K562 (cell line): ENCODE results near the gene PLAC8. TPM values are rescaled to one million over a fixed set of nuclear protein-coding genes. Genes with fewer than 3 reads are reported as not detected.

Experiments used
- ARID2 ChIP-seq: fragments of 450-650 bp; IDR thresholded peaks from 2 replicates; pipeline ENCODE4 v1.6.1; 2017; ENCODE audit warnings: antibody characterized with exemption, mild to moderate bottlenecking
- CHD7 ChIP-seq: fragments of 200-600 bp; sonication (generic); IDR thresholded peaks from one replicate; pipeline ENCODE4 v1.6.1; 2012; ENCODE audit warnings: mild to moderate bottlenecking, low read depth, low read length, inconsistent platforms
- CTCFL ChIP-seq: IDR thresholded peaks from 2 replicates; pipeline ENCODE4 v1.6.1; 2011; ENCODE audit warnings: borderline replicate concordance, low read depth, mild to moderate bottlenecking, moderate library complexity, low read length; ENCODE audit not compliant: insufficient read depth, poor library complexity, severe bottlenecking
- GATA2 ChIP-seq: sonication (generic); formaldehyde crosslinking; IDR thresholded peaks from 2 replicates; pipeline ENCODE4 v1.4.0; 2020; ENCODE audit warnings: mild to moderate bottlenecking, missing genetic modification reagents
- JUNB ChIP-seq: fragments of 450-650 bp; formaldehyde crosslinking; conservative IDR thresholded peaks from 2 replicates; pipeline ENCODE4 v1.4.0; 2020; ENCODE audit warnings: mild to moderate bottlenecking
- MTA2 ChIP-seq: fragments of 450-650 bp; IDR thresholded peaks from 2 replicates; pipeline ENCODE4 v1.6.1; 2016; ENCODE audit warnings: low read depth
- TEAD4 ChIP-seq, 2 experiments: sonication (generic) in 1 of 2; formaldehyde crosslinking in 1 of 2; IDR thresholded peaks; 2 replicates each; pipeline versions ENCODE4 v1.6.1 to v1.8.0; 2012 to 2022; ENCODE audit warnings: borderline replicate concordance in 1 of 2, inconsistent platforms in 1 of 2, low read length in 1 of 2, mild to moderate bottlenecking in 1 of 2, missing genetic modification reagents in 1 of 2
- ZNF347 ChIP-seq: fragments of 450-650 bp; formaldehyde crosslinking; IDR thresholded peaks from 2 replicates; pipeline ENCODE4 v1.4.0; 2020; ENCODE audit warnings: low read depth, mild to moderate bottlenecking, moderate library complexity
- polyA plus RNA-seq, 8 experiments: library from polyadenylated mRNA; depleted of rRNA in 4 of 8; stranded (reverse) in 5 of 8; unstranded in 3 of 8; fragments of >200 nt; fragmentation: Nextera tagmentation in 2 of 8; fragmentation: Illumina TruSeq in 1 of 8; extraction: Ambion mirVana in 2 of 8; extraction: Trizol in 1 of 8; gene quantifications; 2 replicates each; pipeline versions ENCODE4 v1.2.1 to v1.2.3, GENCODE V29; 2011 to 2014; ENCODE audit warnings: inconsistent platforms in 1 of 8, missing spikeins in 1 of 8
- total RNA-seq, 7 experiments: library from RNA; depleted of rRNA in 6 of 7; stranded (reverse); fragments of >200 nt in 6 of 7; fragmentation: Illumina TruSeq in 2 of 7; extraction: Trizol in 2 of 7; gene quantifications; 2 replicates each; pipeline versions ENCODE4 v1.2.1 to v1.2.3, GENCODE V29; 2011 to 2021; ENCODE audit warnings: low replicate concordance in 1 of 7

Gene PLAC8
- total and polyA plus RNA-seq, 9 of the 15 experiments (the other 6 are each of a cell fraction or from before 2014, with no cell fraction given), result 0.27 to 0.51 TPM; not detected in 7

GRCh38 chr4:83153417-83153816 is 38.9 kb upstream of the PLAC8 start (continued):
- TF ChIP-seq CTCFL (no peak), CHD7 (no peak), ZNF347 (CRISPR knock-in tag) (no peak), ARID2 (no peak), MTA2 (no peak), TEAD4 (IDR thresholded peaks at IDR 0.05; ENCODE audit: low read length) (no peak), TEAD4 (CRISPR knock-in tag; IDR thresholded peaks at IDR 0.05; ENCODE audit: borderline replicate concordance) (no peak), GATA2 (CRISPR knock-in tag) (no peak), JUNB (CRISPR knock-in tag) (no peak)
